Fibroblast of the aortic adventitia (primary cell): ENCODE measurements around the gene NPBWR2. TPM values are rescaled to one million over a fixed set of nuclear protein-coding genes. Genes with fewer than 3 reads are reported as not detected.

ENCODE experiments used
- DNase-seq: peaks from one replicate; pipeline ENCODE4 v3.0.0-alpha.2; 2010; ENCODE audit warnings: low read depth
- H3K4me3 ChIP-seq: 2 replicates; pipeline ENCODE4 v1.5.1; 2011; ENCODE audit warnings: low read depth, mild to moderate bottlenecking, control low read depth, low read length, moderate library complexity
- total RNA-seq: library from RNA; depleted of rRNA; stranded (reverse); fragments of >200 nt; gene quantifications from 2 replicates; pipeline ENCODE4 v1.2.3, GENCODE V29; 2012; ENCODE audit warnings: low replicate concordance
- TF ChIP-seq, protein P1 (sequence below): IDR thresholded peaks from 2 replicates; pipeline ENCODE4 v1.5.1; 2011; ENCODE audit warnings: mild to moderate bottlenecking, low read length, control low read depth, inconsistent platforms; ENCODE audit not compliant: insufficient read depth

NPBWR2 gene
- total RNA-seq, 1 donor: not detected

DNA sequence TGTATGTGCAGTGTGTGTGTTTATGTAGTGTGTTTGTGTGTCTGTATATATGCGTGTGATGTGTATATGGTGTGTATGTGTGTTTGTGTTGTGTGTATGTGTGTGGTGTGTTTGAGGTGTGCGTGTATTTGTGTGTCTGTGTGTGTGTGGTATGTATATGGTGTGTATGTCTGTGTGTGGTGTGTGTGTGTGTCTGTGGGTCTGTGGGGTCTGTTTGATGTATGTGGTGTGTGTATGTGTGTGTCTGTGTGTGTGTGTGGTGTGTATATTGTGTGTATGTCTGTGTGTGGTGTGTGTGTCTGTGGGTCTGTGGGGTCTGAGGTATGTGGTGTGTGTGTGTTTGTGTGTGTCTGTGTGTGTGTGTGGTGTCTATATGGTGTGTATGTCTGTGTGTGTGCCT lies 46.0 kb upstream of the NPBWR2 start:
- DNase-seq: no peak
- TF ChIP-seq, protein P1, sequence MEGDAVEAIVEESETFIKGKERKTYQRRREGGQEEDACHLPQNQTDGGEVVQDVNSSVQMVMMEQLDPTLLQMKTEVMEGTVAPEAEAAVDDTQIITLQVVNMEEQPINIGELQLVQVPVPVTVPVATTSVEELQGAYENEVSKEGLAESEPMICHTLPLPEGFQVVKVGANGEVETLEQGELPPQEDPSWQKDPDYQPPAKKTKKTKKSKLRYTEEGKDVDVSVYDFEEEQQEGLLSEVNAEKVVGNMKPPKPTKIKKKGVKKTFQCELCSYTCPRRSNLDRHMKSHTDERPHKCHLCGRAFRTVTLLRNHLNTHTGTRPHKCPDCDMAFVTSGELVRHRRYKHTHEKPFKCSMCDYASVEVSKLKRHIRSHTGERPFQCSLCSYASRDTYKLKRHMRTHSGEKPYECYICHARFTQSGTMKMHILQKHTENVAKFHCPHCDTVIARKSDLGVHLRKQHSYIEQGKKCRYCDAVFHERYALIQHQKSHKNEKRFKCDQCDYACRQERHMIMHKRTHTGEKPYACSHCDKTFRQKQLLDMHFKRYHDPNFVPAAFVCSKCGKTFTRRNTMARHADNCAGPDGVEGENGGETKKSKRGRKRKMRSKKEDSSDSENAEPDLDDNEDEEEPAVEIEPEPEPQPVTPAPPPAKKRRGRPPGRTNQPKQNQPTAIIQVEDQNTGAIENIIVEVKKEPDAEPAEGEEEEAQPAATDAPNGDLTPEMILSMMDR: no peak
- H3K4me3 ChIP-seq: no peak overlapping the region

DNA sequence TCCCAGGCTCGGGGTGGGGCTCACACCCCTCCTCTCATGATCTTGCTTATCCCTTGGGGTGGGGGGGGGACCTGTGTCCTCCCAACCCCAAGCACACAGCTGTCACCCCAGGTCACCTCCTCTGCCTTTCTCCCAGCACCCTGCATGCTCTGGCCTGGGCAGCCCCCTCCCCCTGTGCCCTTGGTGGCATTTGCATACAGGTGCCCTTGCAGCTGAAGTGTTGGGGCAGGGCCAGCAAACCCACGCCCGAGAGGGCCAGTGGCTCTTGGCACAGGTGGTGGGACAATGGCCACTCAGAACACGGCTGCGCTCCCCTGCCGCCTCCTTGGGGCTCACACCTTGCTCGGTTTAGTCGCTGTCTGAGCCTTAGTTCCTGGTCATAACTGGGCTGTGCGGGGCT lies 45.5 kb upstream of the NPBWR2 start:
- TF ChIP-seq, protein P1: no peak
- no peak overlapping the region for H3K4me3 ChIP-seq

DNA sequence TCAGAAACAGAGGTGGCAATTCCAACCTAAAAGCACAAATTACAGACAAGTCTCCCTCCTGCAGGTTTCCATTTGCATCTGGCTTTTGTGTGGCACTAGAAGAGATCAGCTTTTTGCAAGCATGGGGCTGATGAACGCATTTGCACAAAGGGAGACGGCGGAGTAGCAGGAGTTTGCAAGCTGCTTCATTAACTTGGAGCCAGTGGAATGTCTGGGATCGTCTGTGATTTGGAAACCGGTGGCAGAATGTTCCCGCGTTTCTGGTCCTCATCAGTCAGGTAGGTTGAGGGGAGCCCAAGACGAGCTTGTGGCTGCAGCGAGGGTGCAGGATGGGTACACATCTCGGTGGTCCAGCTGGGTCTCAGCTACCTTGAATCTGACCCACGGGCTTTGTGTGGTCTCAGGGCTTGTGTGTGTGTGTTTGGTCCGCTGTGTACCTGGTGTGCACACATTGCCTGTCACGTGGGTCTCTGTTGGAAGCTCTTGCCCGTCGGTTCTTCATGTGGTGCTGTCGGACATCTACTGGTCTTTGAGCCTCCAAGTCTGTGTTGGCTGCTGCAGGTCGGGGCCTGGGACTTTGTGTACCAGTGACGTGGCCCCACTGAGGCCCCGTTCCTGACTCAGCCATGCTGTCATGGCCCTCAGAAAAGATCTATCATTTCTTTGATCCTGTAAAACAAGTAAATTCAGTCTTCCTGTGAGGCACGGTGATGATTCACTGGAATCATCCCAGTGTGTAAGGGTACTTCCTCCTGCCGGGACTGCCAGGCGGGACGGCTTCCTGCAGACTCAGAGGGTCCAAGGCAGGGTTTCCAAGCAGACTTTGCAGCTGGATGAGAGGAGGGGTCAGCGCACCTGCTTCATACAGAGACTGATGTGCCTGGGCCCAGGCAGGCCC lies 44.5 kb upstream of the NPBWR2 start:
- DNase-seq: no peak
- H3K4me3 ChIP-seq: no peak overlapping the region
- TF ChIP-seq, protein P1: no peak

More for the DNA sequence above, 45.5 kb upstream of the NPBWR2 start:
- DNase-seq: no peak

DNA sequence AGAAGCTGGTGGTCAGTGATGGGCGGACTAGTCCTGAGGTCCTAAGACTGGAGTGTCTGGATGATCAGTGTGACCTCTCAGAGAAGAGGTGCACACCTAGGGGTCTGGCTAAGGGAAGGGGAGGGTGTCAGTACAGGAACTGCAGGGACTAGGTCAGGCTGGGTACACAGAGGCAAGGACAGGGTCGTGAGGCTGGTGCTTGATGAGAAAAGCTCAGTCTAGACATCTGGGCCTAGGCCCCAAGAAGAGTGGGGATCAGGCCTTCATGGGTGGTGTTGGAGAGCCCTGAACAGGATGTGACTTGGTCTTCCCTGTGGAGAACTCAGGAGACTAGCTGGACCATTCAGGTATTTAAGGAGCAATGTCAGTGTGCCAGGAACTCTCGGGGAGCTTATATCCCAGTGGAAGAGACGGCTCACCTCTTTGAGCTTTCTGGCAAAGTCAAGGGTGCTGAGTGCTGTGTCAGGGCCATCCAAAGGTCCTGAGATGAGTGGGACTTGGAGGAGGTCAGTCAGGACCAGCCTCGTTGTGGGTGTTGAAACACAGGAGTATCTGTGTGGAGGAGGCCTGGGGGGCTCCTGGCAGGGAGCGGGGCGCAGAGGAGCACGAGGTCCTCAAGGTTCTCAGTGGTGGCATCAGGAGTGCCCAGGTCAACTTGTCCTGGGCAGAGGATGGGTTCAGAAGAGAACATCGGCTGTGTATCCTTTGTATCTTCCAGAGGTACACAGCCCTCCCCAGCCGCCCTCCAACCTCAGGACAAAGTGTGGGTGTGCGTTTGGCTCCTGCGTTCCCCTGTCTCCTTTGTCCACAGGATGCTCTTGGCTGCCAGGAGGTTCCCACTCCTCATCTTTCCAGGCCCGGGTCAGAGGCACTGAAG lies 43.6 kb upstream of the NPBWR2 start:
- no peak for DNase-seq

DNA sequence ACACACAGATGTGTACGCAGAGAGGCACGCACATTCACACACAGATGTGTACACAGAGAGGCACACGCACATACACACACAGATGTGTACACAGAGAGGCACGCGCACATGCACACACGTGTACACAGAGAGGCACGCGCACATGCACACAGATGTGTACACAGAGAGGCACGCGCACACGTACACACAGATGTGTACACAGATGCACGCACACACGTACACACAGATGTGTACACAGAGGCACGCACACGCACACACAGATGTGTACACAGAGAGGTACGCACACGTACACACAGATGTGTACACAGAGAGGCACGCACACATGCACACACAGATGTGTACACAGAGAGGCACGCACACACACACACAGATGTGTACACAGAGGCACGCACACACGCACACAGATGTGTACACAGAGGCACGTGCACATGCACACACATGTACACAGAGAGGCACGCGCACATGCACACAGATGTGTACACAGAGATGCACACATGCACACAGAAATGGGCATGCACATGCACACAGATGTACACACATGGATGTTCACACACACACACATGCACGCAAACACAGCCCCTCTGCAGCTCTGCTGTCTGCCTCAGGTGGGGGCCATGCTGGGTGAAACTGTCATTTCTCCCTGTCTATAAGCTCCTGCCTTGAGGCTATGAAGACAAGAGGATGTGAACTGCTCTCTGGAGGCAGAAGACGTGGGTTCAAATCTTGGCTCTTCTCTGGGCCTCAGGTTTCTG lies 42.6 kb upstream of the NPBWR2 start:
- H3K4me3 ChIP-seq: no peak overlapping the region
- no peak for DNase-seq
- TF ChIP-seq, protein P1: no peak

More for the DNA sequence above, 43.6 kb upstream of the NPBWR2 start:
- TF ChIP-seq, protein P1: no peak
- no peak overlapping the region for H3K4me3 ChIP-seq

DNA sequence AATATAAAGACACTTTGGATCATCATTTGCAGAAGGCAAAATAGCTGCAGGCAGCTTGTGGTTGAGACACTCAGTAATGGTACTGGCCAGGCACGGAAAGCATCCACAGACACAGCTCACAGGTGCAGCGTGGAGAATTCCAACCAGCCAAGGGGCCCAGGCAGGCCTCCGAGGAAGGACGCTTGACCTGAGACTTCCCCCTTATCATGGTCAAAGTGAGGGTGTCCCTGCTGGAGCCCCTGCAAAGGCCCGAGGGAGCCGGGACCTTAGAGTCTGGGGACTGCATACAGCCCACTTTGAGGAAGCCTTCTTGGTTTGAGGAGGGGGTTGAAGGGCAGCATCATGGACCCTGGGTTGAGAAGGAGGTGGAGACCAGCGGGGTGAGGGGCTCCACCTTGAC lies 41.8 kb upstream of the NPBWR2 start:
- H3K4me3 ChIP-seq: no peak overlapping the region
- TF ChIP-seq, protein P1: no peak

More for the DNA sequence above, 41.8 kb upstream of the NPBWR2 start:
- no peak for DNase-seq
